Kidney epithelial cell (primary cell): ENCODE measurements around the gene LRWD1. TPM values are rescaled to one million over a fixed set of nuclear protein-coding genes. Genes with fewer than 3 reads are reported as not detected.
A peak's percentile ranks its signal among the peaks of the same experiment; 100 is the strongest.

Source experiments
- DNase-seq: peaks from one replicate; pipeline ENCODE4 v3.0.0-alpha.2; 2010; ENCODE audit warnings: low read depth
- H3K27me3 ChIP-seq: 2 replicates; pipeline ENCODE4 v1.6.0; 2011; ENCODE audit warnings: low read length; ENCODE audit not compliant: control insufficient read depth, insufficient read depth
- H3K36me3 ChIP-seq: 2 replicates; pipeline ENCODE4 v1.5.1; 2011; ENCODE audit warnings: low read length; ENCODE audit not compliant: control insufficient read depth, insufficient read depth
- H3K4me3 ChIP-seq: 2 replicates; pipeline ENCODE4 v1.5.1; 2011; ENCODE audit warnings: low read depth, mild to moderate bottlenecking, control low read depth, low read length
- CTCF ChIP-seq: IDR thresholded peaks from 2 replicates; pipeline ENCODE4 v1.5.1; 2011; ENCODE audit warnings: mild to moderate bottlenecking, moderate library complexity, low read length, control low read depth, inconsistent platforms; ENCODE audit not compliant: insufficient read depth, poor library complexity, severe bottlenecking
- total RNA-seq: library from RNA; depleted of rRNA; stranded (reverse); fragments of >200 nt; gene quantifications from 2 replicates; pipeline ENCODE4 v1.2.3, GENCODE V29; 2015

LRWD1 gene
- total RNA-seq, 1 donor from 2014 or later = 38.0 TPM

GRCh38 chr7:102429141-102429899, 35.5 kb upstream of the LRWD1 start:
- no peak for DNase-seq
- Histone ChIP-seq H3K27me3 (no peaks in the 10 kb centered on the region), H3K4me3 (no peak overlapping the region), H3K36me3 (peaks cover 2% of the 10 kb centered on the region)
- TF ChIP-seq CTCF = no peak

GRCh38 chr7:102431617-102432298, 33.0 kb upstream of the LRWD1 start:
- H3K27me3 ChIP-seq = no peaks in the 10 kb centered on the region
- H3K36me3 ChIP-seq = no peaks in the 10 kb centered on the region
- no peak for TF ChIP-seq CTCF
- no peak for DNase-seq
- no peak overlapping the region for H3K4me3 ChIP-seq

GRCh38 chr7:102432442-102433218, 32.2 kb upstream of the LRWD1 start:
- H3K27me3 ChIP-seq = no peaks in the 10 kb centered on the region
- TF ChIP-seq CTCF = no peak
- no peak for DNase-seq
- H3K4me3 ChIP-seq = peak overlapping the region; percentile 94
- no peaks in the 10 kb centered on the region for H3K36me3 ChIP-seq

GRCh38 chr7:102433219-102434038, 31.4 kb upstream of the LRWD1 start, which contains the start of gene ORAI2:
TSS of gene ORAI2 (plus strand) at chr7:102433575. CDS start at chr7:102438957, 5,382 bp downstream.
- Histone ChIP-seq H3K27me3 (no peaks in the 10 kb centered on the region), H3K4me3 (peak within 1 kb of the TSS; percentile 94), H3K36me3 (no peaks in the 10 kb centered on the region)
- TF ChIP-seq CTCF = no peak
- no peak for DNase-seq

GRCh38 chr7:102434039-102434486, 30.7 kb upstream of the LRWD1 start:
- DNase-seq = no peak
- no peaks in the 10 kb centered on the region for H3K27me3 ChIP-seq
- no peaks in the 10 kb centered on the region for H3K36me3 ChIP-seq
- TF ChIP-seq CTCF = no peak
- peak overlapping the region; percentile 94 for H3K4me3 ChIP-seq
